Liver (tissue), 9 donors: ENCODE results near the gene WDR44. TPM values are rescaled to one million over a fixed set of nuclear protein-coding genes. Genes with fewer than 3 reads are reported as not detected.
"Not testable (repeated sequence)": the region's sequence is repeated elsewhere in the genome, so short reads cannot be mapped to it uniquely, and the experiment has no call there.

Experiments used
- DNase-seq: peaks from one replicate; pipeline ENCODE4 v3.0.0-alpha.2; 2017; ENCODE audit warnings: low spot score
- H3K27ac ChIP-seq, 2 donors: one replicate each; pipeline ENCODE4 v1.7.0; 2013; ENCODE audit warnings: inconsistent platforms in 2 of 2, low read length in 2 of 2, control low read depth in 1 of 2, low read depth in 1 of 2, mild to moderate bottlenecking in 1 of 2
- H3K27me3 ChIP-seq, 4 donors: one replicate each; pipeline versions ENCODE4 v1.6.1 to v1.7.0; 2013; ENCODE audit warnings: low read length in 3 of 4, inconsistent platforms in 1 of 4, mild to moderate bottlenecking in 1 of 4, moderate library complexity in 1 of 4; ENCODE audit not compliant: control insufficient read depth in 4 of 4, insufficient read depth in 4 of 4
- H3K36me3 ChIP-seq, 4 donors: one replicate each; pipeline versions ENCODE4 v1.6.1 to v1.7.0; 2013; ENCODE audit warnings: low read length in 3 of 4, mild to moderate bottlenecking in 3 of 4, low read depth in 1 of 4, moderate library complexity in 1 of 4; ENCODE audit not compliant: control insufficient read depth in 4 of 4, insufficient read depth in 3 of 4
- H3K4me1 ChIP-seq, 4 donors: one replicate each; pipeline versions ENCODE4 v1.6.1 to v1.7.0; 2013; ENCODE audit warnings: low read length in 3 of 4, mild to moderate bottlenecking in 3 of 4, moderate library complexity in 1 of 4; ENCODE audit not compliant: control insufficient read depth in 4 of 4, insufficient read depth in 4 of 4
- H3K4me3 ChIP-seq, 3 donors: one replicate each; pipeline versions ENCODE4 v1.6.1 to v1.7.0; 2013; ENCODE audit warnings: low read length in 3 of 3, control low read depth in 1 of 3, low read depth in 1 of 3, mild to moderate bottlenecking in 1 of 3
- H3K9ac ChIP-seq, 2 donors: one replicate each; pipeline ENCODE4 v1.7.0; 2013; ENCODE audit warnings: low read length in 2 of 2, mild to moderate bottlenecking in 2 of 2, moderate library complexity in 2 of 2, control low read depth in 1 of 2, low read depth in 1 of 2
- H3K9me3 ChIP-seq, 4 donors: one replicate each; pipeline versions ENCODE4 v1.6.1 to v1.7.0; 2013; ENCODE audit warnings: low read length in 3 of 4; ENCODE audit not compliant: control insufficient read depth in 4 of 4
- EGR1 ChIP-seq, 2 donors: IDR thresholded peaks; 2 replicates each; pipeline ENCODE4 v1.6.1; 2016 to 2018; ENCODE audit warnings: antibody characterized with exemption in 2 of 2, low read depth in 2 of 2
- FOXA1 ChIP-seq: IDR thresholded peaks from 2 replicates; pipeline ENCODE4 v1.6.1; 2016; ENCODE audit warnings: antibody characterized with exemption
- FOXA2 ChIP-seq: IDR thresholded peaks from 2 replicates; pipeline ENCODE4 v1.6.1; 2016; ENCODE audit warnings: antibody characterized with exemption
- GABPA ChIP-seq, 2 donors: IDR thresholded peaks in 1 of 2; conservative IDR thresholded peaks in 1 of 2; 2 replicates each; pipeline ENCODE4 v1.6.1; 2016; ENCODE audit warnings: antibody characterized with exemption in 2 of 2, mild to moderate bottlenecking in 1 of 2, moderate library complexity in 1 of 2
- HNF4A ChIP-seq, 2 donors: conservative IDR thresholded peaks; 2 replicates each; pipeline ENCODE4 v1.6.1; 2016; ENCODE audit warnings: antibody characterized with exemption in 2 of 2, mild to moderate bottlenecking in 2 of 2
- HNF4G ChIP-seq: IDR thresholded peaks from 2 replicates; pipeline ENCODE4 v1.6.1; 2016; ENCODE audit warnings: antibody characterized with exemption
- JUND ChIP-seq, 2 donors: IDR thresholded peaks; 2 replicates each; pipeline ENCODE4 v1.6.1; 2016; ENCODE audit warnings: antibody characterized with exemption in 2 of 2
- MAX ChIP-seq: IDR thresholded peaks from 2 replicates; pipeline ENCODE4 v1.6.1; 2016; ENCODE audit warnings: antibody characterized with exemption
- RAD21 ChIP-seq, 2 donors: IDR thresholded peaks; 2 replicates each; pipeline ENCODE4 v1.6.1; 2016; ENCODE audit warnings: antibody characterized with exemption in 2 of 2, mild to moderate bottlenecking in 2 of 2
- RXRA ChIP-seq, 2 donors: IDR thresholded peaks; 2 replicates each; pipeline ENCODE4 v1.6.1; 2017 to 2018; ENCODE audit warnings: antibody characterized with exemption in 2 of 2, mild to moderate bottlenecking in 1 of 2
- SP1 ChIP-seq: IDR thresholded peaks from 2 replicates; pipeline ENCODE4 v1.6.1; 2018; ENCODE audit warnings: antibody characterized with exemption, mild to moderate bottlenecking
- TAF1 ChIP-seq: conservative IDR thresholded peaks from 2 replicates; pipeline ENCODE4 v1.6.1; 2016; ENCODE audit warnings: antibody characterized with exemption, mild to moderate bottlenecking
- YY1 ChIP-seq: IDR thresholded peaks from 2 replicates; pipeline ENCODE4 v1.6.1; 2016; ENCODE audit warnings: antibody characterized with exemption, mild to moderate bottlenecking
- WGBS: extraction: QIAGEN DNeasy Blood & Tissue Kit; methylation state at CpG from one replicate; pipeline ENCODE4 v1.1.7; 2013; 5-methylcytosine and 5-hydroxymethylcytosine counted together
- polyA plus RNA-seq, 2 donors: library from polyadenylated mRNA; stranded (reverse) in 1 of 2; unstranded in 1 of 2; fragments of 200-250 nt in 1 of 2; fragments of >200 nt in 1 of 2; fragmentation: Nextera tagmentation in 1 of 2; extraction: Ambion mirVana in 1 of 2; gene quantifications; one replicate each; pipeline versions ENCODE4 v1.2.1 to v1.2.3, GENCODE V29; 2013 to 2015
- total RNA-seq, 2 donors: library from RNA; depleted of rRNA; stranded (reverse); fragments of >200 nt; gene quantifications; one replicate each; pipeline ENCODE4 v1.2.3, GENCODE V29; 2014
- TF ChIP-seq, protein P1 (sequence below): fragments of 150-350 bp; IDR thresholded peaks from 2 replicates; pipeline ENCODE4 v1.5.1; 2017; ENCODE audit warnings: improper control_type of control experiment, low read depth, low read length; ENCODE audit not compliant: missing input control
- TF ChIP-seq, protein P2 (sequence below): IDR thresholded peaks from 2 replicates; pipeline ENCODE4 v1.6.1; 2016; ENCODE audit warnings: antibody characterized with exemption
- donor health status: healthy.
- donor health status: healthy.
- donor health status: healthy.
- donor health status: healthy.
- donor health status: healthy.

The WDR44 gene
- total and polyA plus RNA-seq, 4 donors, result 3.9 to 7.5 (median 5.5) TPM

GRCh38 chrX:118459494-118459893, 113.6 kb downstream of the WDR44 start:
- no peak for TF ChIP-seq RXRA (IDR thresholded peaks at IDR 0.05)
- peak; percentile 22 for TF ChIP-seq TAF1
- TF ChIP-seq HNF4A (conservative IDR thresholded peaks at IDR 0.05), result no peak
- TF ChIP-seq JUND (IDR thresholded peaks at IDR 0.05), result peak in 1 of 2 donors; percentile 13
- TF ChIP-seq RAD21 (IDR thresholded peaks at IDR 0.05), result peak; percentile 88 to 92
- TF ChIP-seq, protein P1, sequence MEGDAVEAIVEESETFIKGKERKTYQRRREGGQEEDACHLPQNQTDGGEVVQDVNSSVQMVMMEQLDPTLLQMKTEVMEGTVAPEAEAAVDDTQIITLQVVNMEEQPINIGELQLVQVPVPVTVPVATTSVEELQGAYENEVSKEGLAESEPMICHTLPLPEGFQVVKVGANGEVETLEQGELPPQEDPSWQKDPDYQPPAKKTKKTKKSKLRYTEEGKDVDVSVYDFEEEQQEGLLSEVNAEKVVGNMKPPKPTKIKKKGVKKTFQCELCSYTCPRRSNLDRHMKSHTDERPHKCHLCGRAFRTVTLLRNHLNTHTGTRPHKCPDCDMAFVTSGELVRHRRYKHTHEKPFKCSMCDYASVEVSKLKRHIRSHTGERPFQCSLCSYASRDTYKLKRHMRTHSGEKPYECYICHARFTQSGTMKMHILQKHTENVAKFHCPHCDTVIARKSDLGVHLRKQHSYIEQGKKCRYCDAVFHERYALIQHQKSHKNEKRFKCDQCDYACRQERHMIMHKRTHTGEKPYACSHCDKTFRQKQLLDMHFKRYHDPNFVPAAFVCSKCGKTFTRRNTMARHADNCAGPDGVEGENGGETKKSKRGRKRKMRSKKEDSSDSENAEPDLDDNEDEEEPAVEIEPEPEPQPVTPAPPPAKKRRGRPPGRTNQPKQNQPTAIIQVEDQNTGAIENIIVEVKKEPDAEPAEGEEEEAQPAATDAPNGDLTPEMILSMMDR, result peak; percentile 60

DNA sequence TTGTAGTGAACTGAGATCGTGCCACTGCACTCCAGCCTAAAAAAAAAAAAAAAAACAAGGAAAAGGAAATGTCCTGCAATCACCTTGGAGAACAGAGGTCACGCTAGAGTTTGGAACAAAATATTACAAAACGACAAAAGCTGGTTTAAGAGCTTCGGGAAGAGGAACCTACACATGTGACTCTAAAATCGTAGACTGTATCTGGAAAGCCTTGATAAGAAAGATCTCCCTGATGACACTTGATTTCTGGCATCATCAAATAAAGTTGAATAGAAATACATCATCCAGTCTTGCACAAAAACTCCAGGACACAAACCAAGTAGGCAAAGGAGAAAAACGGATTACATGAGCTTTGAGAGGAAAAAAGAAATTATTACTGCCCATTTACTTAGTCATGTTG, 118.6 kb downstream of the WDR44 start:
- no peak for DNase-seq
- 72% methylated on average over 6 of the region's 6 CpGs for WGBS
- H3K36me3 ChIP-seq, result no peaks in the 10 kb centered on the region

More at GRCh38 chrX:118459494-118459893, 113.6 kb downstream of the WDR44 start:
- DNase-seq, result no peak
- no peak overlapping the region for H3K27ac ChIP-seq
- 2% methylated on average over 4 of the region's 4 CpGs for WGBS
- no peaks in the 10 kb centered on the region for H3K4me1 ChIP-seq
- no peak overlapping the region for H3K4me3 ChIP-seq
- no peaks in the 10 kb centered on the region for H3K27me3 ChIP-seq
- no peaks in the 10 kb centered on the region for H3K9me3 ChIP-seq
- no peak overlapping the region for H3K9ac ChIP-seq
- H3K36me3 ChIP-seq, result no peaks in the 10 kb centered on the region

GRCh38 chrX:118468122-118468521, 122.2 kb downstream of the WDR44 start:
- Histone ChIP-seq H3K9me3 (peaks cover 0 to 5% (median under 1%) of the 10 kb centered on the region in 4 donors), H3K9ac (no peak overlapping the region), H3K36me3 (no peaks in the 10 kb centered on the region), H3K4me3 (no peak overlapping the region), H3K4me1 (no peaks in the 10 kb centered on the region), H3K27ac (no peak overlapping the region), H3K27me3 (no peaks in the 10 kb centered on the region)
- WGBS, result 78% methylated on average over 7 of the region's 7 CpGs
- DNase-seq, result no peak
- TF ChIP-seq RXRA (IDR thresholded peaks at IDR 0.05) (no peak), JUND (IDR thresholded peaks at IDR 0.05) (no peak), MAX (no peak), HNF4A (conservative IDR thresholded peaks at IDR 0.05) (no peak), SP1 (no peak), TAF1 (no peak), GABPA (IDR thresholded peaks at IDR 0.05 in 1 of 2, conservative IDR thresholded peaks at IDR 0.05 in 1 of 2) (no peak), FOXA1 (no peak), YY1 (no peak)
- TF ChIP-seq, protein P2, sequence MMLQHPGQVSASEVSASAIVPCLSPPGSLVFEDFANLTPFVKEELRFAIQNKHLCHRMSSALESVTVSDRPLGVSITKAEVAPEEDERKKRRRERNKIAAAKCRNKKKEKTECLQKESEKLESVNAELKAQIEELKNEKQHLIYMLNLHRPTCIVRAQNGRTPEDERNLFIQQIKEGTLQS, result no peak
- TF ChIP-seq, protein P1, result no peak

More for the DNA sequence above, 118.6 kb downstream of the WDR44 start:
- TF ChIP-seq TAF1 (no peak), FOXA2 (no peak), GABPA (IDR thresholded peaks at IDR 0.05 in 1 of 2, conservative IDR thresholded peaks at IDR 0.05 in 1 of 2) (no peak), YY1 (no peak), MAX (no peak), RXRA (IDR thresholded peaks at IDR 0.05) (no peak), JUND (IDR thresholded peaks at IDR 0.05) (no peak), HNF4G (no peak), EGR1 (IDR thresholded peaks at IDR 0.05; ENCODE audit: low read depth in 2 of 2) (no peak)
- TF ChIP-seq, protein P1, result no peak
- Histone ChIP-seq H3K27me3 (no peaks in the 10 kb centered on the region), H3K9me3 (no peaks in the 10 kb centered on the region), H3K4me1 (no peaks in the 10 kb centered on the region), H3K27ac (no peak overlapping the region), H3K4me3 (no peak overlapping the region), H3K9ac (no peak overlapping the region)

DNA sequence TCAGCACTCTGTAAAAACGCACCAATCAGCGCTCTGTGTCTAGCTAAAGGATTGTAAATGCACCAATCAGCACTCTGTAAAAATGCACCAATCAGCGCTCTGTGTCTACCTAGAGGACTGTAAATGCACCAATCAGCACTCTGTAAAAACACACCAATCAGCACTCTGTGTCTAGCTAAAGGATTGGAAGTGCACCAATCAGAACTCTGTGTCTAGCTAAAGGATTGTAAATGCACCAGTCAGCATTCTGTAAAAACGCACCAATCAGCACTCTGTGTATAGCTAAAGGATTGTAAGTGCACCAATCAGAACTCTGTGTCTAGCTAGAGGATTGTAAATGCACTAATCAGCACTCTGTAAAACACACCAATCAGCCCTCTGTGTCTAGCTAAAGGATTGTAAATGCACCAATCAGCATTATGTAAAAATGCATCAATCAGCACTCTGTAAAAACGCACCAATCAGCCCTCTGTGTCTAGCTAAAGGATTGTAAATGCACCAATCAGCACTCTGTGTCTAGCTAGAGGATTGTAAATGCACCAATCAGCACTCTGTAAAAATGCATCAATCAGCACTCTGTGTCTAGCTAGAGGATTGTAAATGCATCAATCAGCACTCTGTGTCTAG, 124.9 kb downstream of the WDR44 start:
- not testable (repeated sequence) for DNase-seq, H3K9ac ChIP-seq, H3K4me1 ChIP-seq, H3K27ac ChIP-seq, H3K4me3 ChIP-seq, H3K9me3 ChIP-seq, H3K36me3 ChIP-seq, H3K27me3 ChIP-seq
- WGBS, result 96% methylated on average over 5 of the region's 5 CpGs
